ENCODE measurements around the gene WEE1. TPM values are rescaled to one million over a fixed set of nuclear protein-coding genes. Genes with fewer than 3 reads are reported as not detected.
"Not testable (repeated sequence)": the region's sequence is repeated elsewhere in the genome, so short reads cannot be mapped to it uniquely, and the experiment has no call there.

The WEE1 gene
- total and polyA plus RNA-seq, 3 experiments from 2014 or later = 8.1 to 49.8 (median 46.9) TPM

- H3K27ac Mint-ChIP-seq = no peak overlapping the region
- no peak overlapping the region for H3K4me3 Mint-ChIP-seq
- H3K36me3 ChIP-seq (ENCODE audit: insufficient read depth, low read length) = no peaks in the 10 kb centered on the region
- no peaks in the 10 kb centered on the region for H3K27me3 ChIP-seq (ENCODE audit: insufficient read depth, low read length, poor library complexity, severe bottlenecking)
- peaks cover 6 to 7% (median 7%) of the 10 kb centered on the region in 3 donors for H3K4me1 Mint-ChIP-seq
- H3K27ac ChIP-seq (ENCODE audit: low read depth, low read length) = no peak overlapping the region
- H3K9me3 ChIP-seq (ENCODE audit: low read length) = no peaks in the 10 kb centered on the region
- CTCF ChIA-PET = interaction anchor here (1.5 to 1.6 kb wide), 2 partner anchors 84 to 112 kb away, joined by 3 to 6 read pairs; no protein-coding TSS in a partner anchor
- H3K4me1 ChIP-seq (ENCODE audit: insufficient read depth, low read length) = peaks cover 9% of the 10 kb centered on the region
- POLR2A ChIA-PET = no interaction called here
- H3K27me3 Mint-ChIP-seq = peaks cover 0 to 3% of the 10 kb centered on the region in 2 donors
- H3K4me3 ChIP-seq (ENCODE audit: low read length) = no peak overlapping the region
- H3K9me3 Mint-ChIP-seq = no peaks in the 10 kb centered on the region
- no peak for DNase-seq
- peaks cover 0 to 2% (median 0%) of the 10 kb centered on the region in 3 donors for H3K36me3 Mint-ChIP-seq
These were observed 45.5 kb downstream of the WEE1 start for GRCh38 chr11:9619004-9619403.

DNA sequence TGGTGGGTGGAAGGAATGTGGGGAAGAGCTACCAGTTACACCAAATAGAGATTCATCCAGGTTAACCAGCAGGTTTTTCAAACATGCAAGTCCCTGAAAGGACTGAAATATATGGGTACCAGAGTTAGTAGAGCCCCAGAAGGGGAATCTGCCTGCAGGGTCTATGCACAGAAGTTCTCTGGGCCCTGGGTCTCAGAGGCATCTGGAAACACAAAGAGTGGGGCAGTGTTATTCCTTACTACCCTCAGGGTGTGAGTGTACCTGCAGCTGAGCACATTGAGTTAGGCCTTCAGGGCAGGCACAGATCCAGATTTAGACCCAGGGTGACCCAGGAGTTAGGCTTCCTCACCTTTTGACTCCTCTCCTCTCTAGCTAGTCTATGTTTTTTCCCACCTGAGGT, 46.5 kb downstream of the WEE1 start:
- no peak overlapping the region for H3K27ac Mint-ChIP-seq
- Histone ChIP-seq H3K36me3 (ENCODE audit: insufficient read depth, low read length) (no peaks in the 10 kb centered on the region), H3K27ac (ENCODE audit: low read depth, low read length) (no peak overlapping the region), H3K9me3 (ENCODE audit: low read length) (no peaks in the 10 kb centered on the region), H3K4me1 (ENCODE audit: insufficient read depth, low read length) (peaks cover under 1% of the 10 kb centered on the region), H3K27me3 (ENCODE audit: insufficient read depth, low read length, poor library complexity, severe bottlenecking) (no peaks in the 10 kb centered on the region), H3K4me3 (ENCODE audit: low read length) (no peak overlapping the region)
- POLR2A ChIA-PET = interaction anchor here (0.6 kb wide), 1 partner anchor 115 kb away, joined by 3 read pairs; no protein-coding TSS in a partner anchor
- no peak overlapping the region for H3K4me3 Mint-ChIP-seq
- peaks cover 0 to 2% (median 0%) of the 10 kb centered on the region in 3 donors for H3K36me3 Mint-ChIP-seq
- CTCF ChIA-PET = interaction anchor here (1.6 kb wide), 1 partner anchor 85 kb away, joined by 6 read pairs; no protein-coding TSS in a partner anchor
- no peaks in the 10 kb centered on the region for H3K9me3 Mint-ChIP-seq
- no peaks in the 10 kb centered on the region for H3K4me1 Mint-ChIP-seq
- H3K27me3 Mint-ChIP-seq = peaks cover 0 to 3% of the 10 kb centered on the region in 2 donors
- no peak for DNase-seq

- H3K36me3 Mint-ChIP-seq; DNase-seq; H3K36me3 ChIP-seq (ENCODE audit: insufficient read depth, low read length); H3K27ac ChIP-seq (ENCODE audit: low read depth, low read length); H3K4me1 Mint-ChIP-seq; POLR2A ChIA-PET; H3K27me3 ChIP-seq (ENCODE audit: insufficient read depth, low read length, poor library complexity, severe bottlenecking); H3K9me3 ChIP-seq (ENCODE audit: low read length); H3K9me3 Mint-ChIP-seq; H3K4me1 ChIP-seq (ENCODE audit: insufficient read depth, low read length); H3K27ac Mint-ChIP-seq; H3K4me3 ChIP-seq (ENCODE audit: low read length); H3K4me3 Mint-ChIP-seq; H3K27me3 Mint-ChIP-seq: not testable (repeated sequence)
- CTCF ChIA-PET = interaction anchor here (2.1 kb wide), 1 partner anchor 9 kb away, joined by 5 read pairs; no protein-coding TSS in a partner anchor
These were observed 48.9 kb downstream of the WEE1 start for GRCh38 chr11:9622353-9622752.

GRCh38 chr11:9623053-9623452, 49.6 kb downstream of the WEE1 start:
- CTCF ChIA-PET = interaction anchor here (2.1 kb wide), 1 partner anchor 10 kb away, joined by 5 read pairs; no protein-coding TSS in a partner anchor
- DNase-seq; H3K9me3 Mint-ChIP-seq; H3K27ac Mint-ChIP-seq; H3K36me3 Mint-ChIP-seq; H3K27me3 Mint-ChIP-seq; H3K9me3 ChIP-seq (ENCODE audit: low read length); H3K27ac ChIP-seq (ENCODE audit: low read depth, low read length); POLR2A ChIA-PET; H3K4me1 ChIP-seq (ENCODE audit: insufficient read depth, low read length); H3K4me3 ChIP-seq (ENCODE audit: low read length); H3K36me3 ChIP-seq (ENCODE audit: insufficient read depth, low read length); H3K4me1 Mint-ChIP-seq; H3K27me3 ChIP-seq (ENCODE audit: insufficient read depth, low read length, poor library complexity, severe bottlenecking); H3K4me3 Mint-ChIP-seq: not testable (repeated sequence)

DNA sequence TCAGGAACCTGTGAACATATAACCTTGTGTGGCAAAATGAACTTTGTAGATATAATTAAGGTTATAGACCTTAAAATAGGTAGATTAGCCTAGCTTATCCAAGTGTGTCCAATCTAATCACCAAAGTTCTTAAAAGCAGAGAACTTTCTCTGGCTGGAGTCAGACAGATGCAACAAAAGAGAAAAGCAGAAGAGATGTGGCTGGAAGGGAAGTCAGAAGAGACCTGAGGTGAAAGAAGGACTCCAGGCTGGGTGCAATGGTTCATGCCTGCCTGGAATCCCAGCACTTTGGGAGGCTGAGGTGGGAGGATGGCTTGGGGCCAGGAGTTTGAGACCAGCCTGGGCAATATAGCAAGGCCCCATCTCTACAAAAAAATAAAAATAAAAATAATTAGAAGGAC, 51.0 kb downstream of the WEE1 start:
- Mint-ChIP-seq H3K36me3 (no peaks in the 10 kb centered on the region), H3K27ac (peak overlapping the region in 1 of 8 donors; percentile 11), H3K4me1 (no peaks in the 10 kb centered on the region), H3K9me3 (no peaks in the 10 kb centered on the region), H3K27me3 (peaks cover 1 to 11% of the 10 kb centered on the region in 2 donors), H3K4me3 (no peak overlapping the region)
- POLR2A ChIA-PET = no interaction called here
- DNase-seq = no peak
- CTCF ChIA-PET = no interaction called here
- Histone ChIP-seq H3K27ac (ENCODE audit: low read depth, low read length) (no peak overlapping the region), H3K9me3 (ENCODE audit: low read length) (no peaks in the 10 kb centered on the region), H3K4me1 (ENCODE audit: insufficient read depth, low read length) (no peaks in the 10 kb centered on the region), H3K4me3 (ENCODE audit: low read length) (no peak overlapping the region), H3K27me3 (ENCODE audit: insufficient read depth, low read length, poor library complexity, severe bottlenecking) (no peaks in the 10 kb centered on the region), H3K36me3 (ENCODE audit: insufficient read depth, low read length) (no peaks in the 10 kb centered on the region)

- DNase-seq = no peak
- no peak overlapping the region for H3K27ac ChIP-seq (ENCODE audit: low read depth, low read length)
- Mint-ChIP-seq H3K27ac (no peak overlapping the region), H3K27me3 (peaks cover 1 to 13% of the 10 kb centered on the region in 2 donors), H3K4me3 (no peak overlapping the region), H3K36me3 (no peaks in the 10 kb centered on the region), H3K9me3 (no peaks in the 10 kb centered on the region), H3K4me1 (no peaks in the 10 kb centered on the region)
- H3K27me3 ChIP-seq (ENCODE audit: insufficient read depth, low read length, poor library complexity, severe bottlenecking) = no peaks in the 10 kb centered on the region
- H3K9me3 ChIP-seq (ENCODE audit: low read length) = no peaks in the 10 kb centered on the region
- CTCF ChIA-PET = no interaction called here
- POLR2A ChIA-PET = no interaction called here
- no peaks in the 10 kb centered on the region for H3K36me3 ChIP-seq (ENCODE audit: insufficient read depth, low read length)
- H3K4me1 ChIP-seq (ENCODE audit: insufficient read depth, low read length) = no peaks in the 10 kb centered on the region
- no peak overlapping the region for H3K4me3 ChIP-seq (ENCODE audit: low read length)
These were observed 51.7 kb downstream of the WEE1 start for GRCh38 chr11:9625162-9625561.

DNA sequence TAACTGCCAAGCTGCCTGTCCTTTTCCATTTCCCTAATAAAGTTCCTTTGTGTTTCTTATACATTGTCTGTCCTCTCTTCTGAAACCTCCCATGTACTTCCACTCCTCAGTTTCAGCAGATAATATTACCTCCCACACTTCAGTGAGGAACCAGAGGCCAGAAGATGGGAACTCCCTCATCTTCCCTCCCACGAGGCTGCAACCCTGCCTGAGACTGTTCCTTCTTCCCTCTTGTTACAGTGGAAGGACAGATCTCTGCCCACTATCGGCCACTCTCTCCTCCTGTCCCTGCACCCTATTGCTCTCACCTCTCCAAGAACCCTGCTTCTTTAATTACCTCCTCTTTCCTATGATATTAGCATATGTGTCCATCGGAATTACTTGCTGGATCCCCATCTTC, 52.3 kb downstream of the WEE1 start:
- Mint-ChIP-seq H3K27ac (no peak overlapping the region), H3K36me3 (no peaks in the 10 kb centered on the region), H3K4me1 (no peaks in the 10 kb centered on the region), H3K4me3 (no peak overlapping the region), H3K9me3 (no peaks in the 10 kb centered on the region), H3K27me3 (peaks cover 1 to 13% of the 10 kb centered on the region in 2 donors)
- Histone ChIP-seq H3K9me3 (ENCODE audit: low read length) (no peaks in the 10 kb centered on the region), H3K4me1 (ENCODE audit: insufficient read depth, low read length) (no peaks in the 10 kb centered on the region), H3K36me3 (ENCODE audit: insufficient read depth, low read length) (no peaks in the 10 kb centered on the region), H3K4me3 (ENCODE audit: low read length) (no peak overlapping the region), H3K27ac (ENCODE audit: low read depth, low read length) (no peak overlapping the region), H3K27me3 (ENCODE audit: insufficient read depth, low read length, poor library complexity, severe bottlenecking) (no peaks in the 10 kb centered on the region)
- ChIA-PET POLR2A (no interaction called here), CTCF (no interaction called here)
- no peak for DNase-seq

- no peaks in the 10 kb centered on the region for H3K9me3 ChIP-seq (ENCODE audit: low read length)
- no peaks in the 10 kb centered on the region for H3K27me3 ChIP-seq (ENCODE audit: insufficient read depth, low read length, poor library complexity, severe bottlenecking)
- Mint-ChIP-seq H3K27ac (peak overlapping the region in 1 of 8 donors; percentile 58), H3K27me3 (peaks cover 4 to 13% of the 10 kb centered on the region in 2 donors), H3K9me3 (no peaks in the 10 kb centered on the region), H3K36me3 (no peaks in the 10 kb centered on the region), H3K4me1 (no peaks in the 10 kb centered on the region), H3K4me3 (no peak overlapping the region)
- no peaks in the 10 kb centered on the region for H3K36me3 ChIP-seq (ENCODE audit: insufficient read depth, low read length)
- H3K4me1 ChIP-seq (ENCODE audit: insufficient read depth, low read length) = no peaks in the 10 kb centered on the region
- H3K27ac ChIP-seq (ENCODE audit: low read depth, low read length) = no peak overlapping the region
- DNase-seq = no peak
- H3K4me3 ChIP-seq (ENCODE audit: low read length) = no peak overlapping the region
- ChIA-PET POLR2A (no interaction called here), CTCF (interaction anchor here (1.9 kb wide), 1 partner anchor 13 kb away, joined by 6 read pairs; no protein-coding TSS in a partner anchor)
These were observed 53.3 kb downstream of the WEE1 start for GRCh38 chr11:9626496-9627394.
